ENCODE data around the gene CEP104.

Gene CEP104

GRCh38 chr1:3856923-3857790 lies at the start of gene CEP104, which contains the start of gene DFFB:
Gene CEP104, minus strand, starts transcription at chr1:3857211. Its CDS starts 4,804 bp downstream, at chr1:3852407.
Gene DFFB, plus strand, starts transcription at chr1:3857476. Its CDS starts 128 bp downstream, at chr1:3857604.
- peak; percentile 95 to 97 for DNase-seq

DNA sequence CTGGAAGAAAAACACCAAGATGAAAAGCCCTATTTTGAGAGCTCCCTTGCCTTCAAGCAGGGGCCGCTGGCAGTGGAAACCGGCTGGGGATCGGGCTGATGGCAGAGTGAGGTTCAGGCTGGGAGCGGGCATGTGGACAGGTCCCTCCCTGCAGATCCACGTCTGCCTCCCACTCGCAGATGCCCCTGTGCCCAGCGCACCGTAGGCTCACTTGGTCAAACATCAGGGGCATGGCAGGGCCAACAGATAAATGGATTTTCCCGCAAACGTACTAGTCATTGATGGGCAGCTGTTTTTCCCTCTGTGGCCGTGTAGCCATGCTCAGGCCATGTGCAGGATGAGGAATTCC lies 49.6 kb upstream of the CEP104 start:
- no peak for DNase-seq

GRCh38 chr1:3905953-3906671 lies 49.1 kb upstream of the CEP104 start:
- no peak for DNase-seq

GRCh38 chr1:3905266-3905952 lies 48.4 kb upstream of the CEP104 start:
- no peak for DNase-seq

GRCh38 chr1:3904843-3905185 lies 47.8 kb upstream of the CEP104 start:
- no peak for DNase-seq

DNA sequence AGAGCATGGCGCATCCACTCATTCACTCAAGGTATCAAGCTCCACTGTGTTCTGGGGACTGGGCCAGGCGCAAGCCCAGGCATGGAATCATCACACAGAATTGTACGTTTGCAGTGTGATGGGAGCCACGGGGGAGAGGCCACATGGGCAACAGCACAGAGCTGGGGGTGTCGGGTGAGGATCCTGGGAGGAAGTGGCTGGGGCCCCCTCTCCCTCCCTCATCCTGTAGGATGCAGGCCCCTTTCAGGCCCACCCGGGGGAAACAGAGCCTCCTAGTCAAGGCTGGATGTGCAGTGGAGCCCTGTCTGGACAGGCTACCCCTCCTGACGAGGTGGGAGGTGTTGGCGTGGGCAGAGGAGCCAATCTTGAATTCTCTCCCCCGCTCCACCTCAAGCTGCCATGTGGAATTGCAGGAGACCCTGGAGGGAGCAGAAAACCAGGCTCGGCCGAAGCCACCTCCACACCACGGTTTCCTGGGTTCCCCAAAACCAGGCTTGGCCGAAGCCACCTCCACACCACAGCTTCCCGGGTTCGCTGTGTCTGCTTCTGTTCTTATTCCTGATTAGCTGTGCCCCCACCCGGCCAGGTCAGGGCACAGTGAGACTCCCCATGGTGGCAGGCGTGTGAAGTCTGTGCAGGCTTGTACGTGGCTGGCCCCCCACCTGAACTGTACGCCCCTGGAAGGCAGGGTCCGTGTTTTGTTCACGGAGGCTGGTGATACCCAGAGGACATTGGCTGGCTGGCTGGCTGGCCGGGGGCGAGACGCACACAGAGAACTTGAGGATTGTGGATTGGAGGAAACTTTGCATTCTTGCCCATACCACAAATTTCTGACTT lies 47.2 kb upstream of the CEP104 start:
- no peak for DNase-seq

DNA sequence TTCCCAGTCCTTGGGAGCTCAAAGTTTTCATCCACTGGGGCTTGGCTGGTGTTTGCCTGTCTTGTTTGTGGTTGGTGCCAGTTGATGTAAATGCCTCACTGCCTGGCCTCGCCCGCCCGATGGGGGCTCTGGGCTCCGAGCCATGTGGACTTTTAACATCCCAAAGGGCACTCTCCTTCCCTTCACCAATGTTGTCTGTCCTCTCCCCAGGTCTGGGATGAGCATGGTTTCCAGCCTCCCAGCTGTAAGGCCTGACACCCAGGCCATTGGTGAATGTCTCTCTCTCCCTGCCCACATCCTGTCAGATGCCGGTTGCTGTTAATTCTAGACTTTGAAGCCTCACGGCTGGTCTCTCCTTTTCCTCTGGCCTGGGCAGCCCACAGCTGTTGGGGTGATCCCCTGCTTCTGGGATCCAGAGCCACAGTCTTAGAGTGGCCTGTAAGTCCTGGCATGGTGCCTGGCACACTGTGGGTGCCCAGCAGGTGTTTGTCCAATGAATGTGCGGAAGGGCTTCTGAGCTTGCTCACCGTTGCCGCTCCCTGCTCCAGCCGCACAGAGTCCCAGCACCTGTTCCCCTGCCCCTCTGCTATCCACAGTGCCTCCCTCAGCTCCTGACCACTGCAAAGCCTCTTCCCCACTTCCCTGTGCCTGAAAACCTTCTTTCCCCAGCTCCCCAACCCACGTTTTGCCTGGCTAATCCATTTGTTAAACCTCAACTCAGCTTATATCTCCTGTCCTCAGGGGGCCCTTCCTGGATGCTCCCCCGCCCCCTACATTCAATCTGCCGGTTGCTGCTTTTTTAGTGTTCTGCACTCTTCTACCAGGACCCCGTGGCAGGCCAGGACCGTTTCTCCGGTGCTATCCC lies 46.4 kb upstream of the CEP104 start:
- DNase-seq, result no peak

- no peak for DNase-seq
Measured at GRCh38 chr1:3902571-3903091, 45.6 kb upstream of the CEP104 start.

GRCh38 chr1:3902111-3902511 lies 45.1 kb upstream of the CEP104 start:
- DNase-seq, result no peak

GRCh38 chr1:3900969-3901529 lies 44.0 kb upstream of the CEP104 start:
- DNase-seq, result peak; percentile 73 to 77

DNA sequence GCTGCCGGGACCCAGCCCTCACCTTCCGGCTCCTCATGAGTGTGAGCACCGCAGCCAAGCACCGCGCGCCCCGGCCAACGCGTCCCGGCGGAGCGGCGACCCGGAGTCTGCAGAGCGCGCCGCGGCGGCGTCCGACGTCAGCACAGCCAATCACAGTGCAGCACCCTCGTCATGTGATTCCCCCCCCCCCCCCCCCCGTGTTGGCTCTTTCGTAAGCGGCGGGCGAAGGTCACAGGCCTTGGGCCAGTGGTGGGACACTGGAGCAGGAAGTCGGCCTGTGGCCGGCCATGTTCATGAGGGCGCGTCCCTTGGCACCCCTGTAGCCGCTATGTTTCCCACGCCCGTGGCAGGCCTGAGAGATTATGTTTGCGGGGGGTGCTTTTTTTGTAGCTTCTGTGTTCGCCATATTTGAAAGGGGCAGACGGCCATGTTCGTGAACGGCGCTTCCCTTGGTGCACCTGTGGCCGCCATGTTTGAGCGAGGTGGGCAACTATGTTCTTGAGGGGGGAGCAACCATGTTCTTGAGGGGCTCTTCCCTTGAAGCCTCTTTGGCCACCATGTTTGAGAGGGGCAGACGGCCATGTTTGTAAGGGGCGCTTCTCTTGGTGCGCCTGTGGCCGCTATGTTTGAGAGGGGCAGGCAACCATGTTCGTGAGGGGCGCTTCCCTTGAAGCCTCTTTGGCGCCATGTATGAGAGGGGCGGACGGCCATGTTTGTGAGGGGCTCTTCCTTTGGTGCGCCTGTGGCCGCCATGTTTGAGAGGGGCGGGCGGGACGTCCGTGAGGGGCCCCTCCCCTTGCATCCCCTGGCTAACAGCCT lies 43.3 kb upstream of the CEP104 start, which contains the start of gene C1orf174:
Gene C1orf174, minus strand, starts transcription at position 123 of the 819 bp plus-strand sequence. Its CDS starts 86 bp downstream, at position 37.
- peak; percentile 90 to 94 for DNase-seq

GRCh38 chr1:3899754-3900149 lies 42.7 kb upstream of the CEP104 start:
- DNase-seq, result no peak

GRCh38 chr1:3898994-3899753 lies 42.2 kb upstream of the CEP104 start:
- DNase-seq, result no peak

DNA sequence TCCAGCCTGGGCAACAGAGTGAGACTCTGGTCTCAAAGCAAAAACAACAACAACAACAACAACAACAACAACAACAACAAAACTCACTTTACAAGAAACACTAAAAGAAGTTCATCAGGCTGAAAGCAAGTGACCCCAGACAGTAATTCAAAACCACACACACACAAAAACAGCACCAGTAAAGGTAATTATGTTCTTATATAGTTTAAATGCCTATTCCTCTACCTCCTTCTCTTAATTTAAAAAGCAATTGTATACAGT lies 41.4 kb upstream of the CEP104 start:
- DNase-seq, result no peak

DNA sequence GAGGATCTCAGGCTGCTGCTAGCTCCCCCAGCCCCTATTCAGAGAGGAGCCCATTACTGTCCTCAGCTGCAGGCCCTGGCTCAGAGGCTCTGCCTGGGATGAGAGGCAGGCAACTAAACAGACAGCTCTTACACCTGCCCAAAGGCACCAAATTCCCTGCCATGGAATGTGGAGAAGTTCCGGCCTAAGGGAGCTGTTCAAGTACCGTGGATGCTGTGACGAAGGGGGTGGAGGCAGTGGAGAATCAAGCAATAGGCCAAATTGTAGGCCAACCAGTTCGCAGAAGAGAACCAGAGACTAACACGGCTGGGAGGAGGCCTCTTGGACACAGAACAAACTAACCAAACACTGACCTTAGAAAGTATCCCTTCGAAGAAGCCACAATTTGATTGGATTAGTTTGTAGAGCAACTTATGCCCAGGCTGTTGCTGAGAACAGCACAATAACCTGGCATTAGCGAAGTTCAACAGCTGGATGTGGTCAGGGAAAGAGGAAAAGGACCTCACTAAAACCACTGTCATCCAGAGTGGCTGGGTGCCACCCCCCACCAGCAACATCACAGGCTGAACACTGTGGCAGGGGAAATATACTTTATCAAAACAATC lies 39.5 kb upstream of the CEP104 start:
- DNase-seq, result no peak

DNA sequence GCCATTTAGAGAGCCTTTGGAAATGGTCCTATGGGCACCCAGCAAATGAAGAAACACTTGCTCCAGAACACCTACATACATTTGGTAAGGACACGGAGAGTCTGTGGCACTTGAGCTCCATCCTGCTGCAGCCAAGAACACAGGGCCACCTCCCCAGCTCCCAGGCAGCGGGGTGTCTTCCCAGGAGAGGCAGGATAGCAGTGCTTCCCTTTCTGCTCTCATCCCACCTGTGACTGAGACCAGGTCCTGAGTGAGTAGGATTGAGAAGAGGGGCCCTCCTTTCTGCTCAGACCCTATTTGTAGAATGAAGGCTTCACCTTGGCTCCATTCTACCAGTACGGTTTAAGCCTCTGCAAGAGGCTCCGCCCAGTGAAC lies 38.9 kb upstream of the CEP104 start:
- DNase-seq, result no peak

DNA sequence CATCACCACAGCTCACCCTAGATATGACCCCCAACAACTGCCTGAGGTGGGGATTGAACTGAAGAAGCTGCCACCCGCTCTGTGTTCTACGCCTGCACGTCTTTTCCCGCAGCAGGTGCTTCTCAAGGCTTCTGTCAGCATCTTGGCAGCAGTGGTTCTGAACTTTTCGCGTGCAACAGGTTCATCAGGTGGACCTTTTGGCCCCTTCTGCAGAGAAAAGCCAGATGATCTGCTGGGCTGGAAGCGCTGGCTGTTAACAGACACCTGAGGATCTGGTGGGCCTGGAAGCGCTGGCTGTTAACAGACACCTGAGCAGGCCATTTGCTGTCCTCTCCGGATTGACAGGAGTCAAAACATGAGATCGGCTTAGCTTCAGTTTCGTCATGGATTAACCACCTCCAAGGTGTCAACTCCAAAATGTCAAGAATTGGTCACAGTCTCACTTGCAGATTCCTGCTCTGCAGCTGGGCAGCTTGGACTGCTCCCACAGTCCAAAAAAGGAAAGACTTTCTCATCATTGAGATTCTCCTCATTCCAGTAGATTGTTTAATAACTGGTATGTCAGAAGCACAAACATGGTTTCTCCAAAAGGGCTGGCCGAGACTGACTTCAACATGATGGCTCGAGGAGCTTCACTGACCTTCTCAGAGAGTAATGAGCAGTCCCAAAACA lies 38.4 kb upstream of the CEP104 start:
- DNase-seq, result no peak

DNA sequence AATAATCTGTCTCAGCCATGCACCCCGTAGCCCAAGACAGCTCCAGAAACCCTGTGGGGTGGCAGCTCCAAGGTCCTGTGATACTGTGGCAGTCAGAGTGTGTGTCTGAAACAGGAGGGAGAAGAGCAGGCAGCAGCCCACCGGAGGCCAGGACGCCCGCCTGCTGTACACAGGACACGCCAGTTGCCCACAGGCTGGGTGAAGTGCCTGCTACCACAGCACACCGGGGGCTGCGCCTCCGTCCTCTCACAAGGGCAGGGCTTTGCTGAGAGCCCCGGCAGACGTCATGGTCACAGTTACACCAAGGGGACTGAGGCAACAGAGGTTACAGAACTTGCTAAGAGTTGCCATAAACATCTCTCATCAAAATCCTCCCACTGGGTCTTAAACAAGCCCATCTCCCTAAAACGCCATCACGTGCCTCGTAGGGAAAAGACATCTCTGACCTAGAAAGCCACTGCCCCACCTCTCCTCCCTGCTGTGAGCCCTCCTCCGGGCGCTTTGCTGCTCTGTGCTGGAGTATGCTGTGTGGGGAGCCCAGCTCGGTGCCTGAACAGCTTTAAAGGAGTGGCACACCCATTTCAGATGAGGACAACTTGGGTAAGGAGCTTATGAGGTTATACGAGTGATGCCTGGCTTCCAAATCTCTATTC lies 37.7 kb upstream of the CEP104 start:
- DNase-seq, result no peak

Data from activated CD4-positive, alpha-beta T cell treated with anti-CD3 and anti-CD28 coated beads for 4 hours (primary cell).